ENCODE data around the gene CES4A. TPM values are rescaled to one million over a fixed set of nuclear protein-coding genes. Genes with fewer than 3 reads are reported as not detected.
A peak's percentile ranks its signal among the peaks of the same experiment; 100 is the strongest.

Gene CES4A
- total RNA-seq, 2 donors from 2014 or later = 17.8 to 20.0 TPM

DNA sequence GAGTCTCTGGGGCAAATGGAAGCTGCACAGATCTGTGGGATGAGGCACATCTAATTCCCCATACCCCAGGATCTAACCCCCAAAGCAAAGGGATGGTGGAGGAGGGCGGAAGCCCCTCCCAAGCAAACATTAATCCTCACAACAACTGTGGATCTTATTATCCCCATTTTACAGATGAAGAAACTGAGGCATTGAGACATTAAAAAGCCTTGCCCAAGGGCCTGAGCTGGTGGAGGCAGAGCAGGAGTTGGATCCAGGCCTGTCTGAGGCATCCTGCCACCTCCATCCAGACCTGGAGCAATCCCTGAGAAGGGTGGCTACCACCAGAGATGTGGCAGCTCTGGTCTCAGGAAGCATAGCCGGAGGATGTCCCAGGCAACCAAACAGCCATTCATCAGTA is 22.9 kb downstream of the CES4A start:
- H3K27me3 Mint-ChIP-seq = no peaks in the 10 kb centered on the region
- H3K4me1 Mint-ChIP-seq = peaks cover 10% of the 10 kb centered on the region
- no peak overlapping the region for H3K4me3 Mint-ChIP-seq
- ATAC-seq = no peak
- no peak overlapping the region for H3K27ac Mint-ChIP-seq
- DNase-seq = no peak
- no peaks in the 10 kb centered on the region for H3K36me3 Mint-ChIP-seq (ENCODE audit: low read depth)
- no peaks in the 10 kb centered on the region for H3K9me3 ChIP-seq (ENCODE audit: control insufficient read depth, low read length, poor library complexity, severe bottlenecking)

- Mint-ChIP-seq H3K4me1 (peaks cover 10% of the 10 kb centered on the region), H3K27me3 (no peaks in the 10 kb centered on the region), H3K4me3 (peak overlapping the region; percentile 89), H3K36me3 (ENCODE audit: low read depth) (no peaks in the 10 kb centered on the region), H3K27ac (no peak overlapping the region)
- DNase-seq (no peak), ATAC-seq (no peak)
- no peaks in the 10 kb centered on the region for H3K9me3 ChIP-seq (ENCODE audit: control insufficient read depth, low read length, poor library complexity, severe bottlenecking)
These were observed 24.9 kb downstream of the CES4A start for GRCh38 chr16:67013233-67013822.

GRCh38 chr16:67013823-67014633 is 25.6 kb downstream of the CES4A start:
- DNase-seq = peak; percentile 49 to 71 (median 62)
- peaks cover 10% of the 10 kb centered on the region for H3K4me1 Mint-ChIP-seq
- ATAC-seq = peak; percentile 59
- H3K27me3 Mint-ChIP-seq = no peaks in the 10 kb centered on the region
- peak overlapping the region; percentile 89 for H3K4me3 Mint-ChIP-seq
- H3K36me3 Mint-ChIP-seq (ENCODE audit: low read depth) = no peaks in the 10 kb centered on the region
- peak overlapping the region; percentile 41 for H3K27ac Mint-ChIP-seq
- no peaks in the 10 kb centered on the region for H3K9me3 ChIP-seq (ENCODE audit: control insufficient read depth, low read length, poor library complexity, severe bottlenecking)

DNA sequence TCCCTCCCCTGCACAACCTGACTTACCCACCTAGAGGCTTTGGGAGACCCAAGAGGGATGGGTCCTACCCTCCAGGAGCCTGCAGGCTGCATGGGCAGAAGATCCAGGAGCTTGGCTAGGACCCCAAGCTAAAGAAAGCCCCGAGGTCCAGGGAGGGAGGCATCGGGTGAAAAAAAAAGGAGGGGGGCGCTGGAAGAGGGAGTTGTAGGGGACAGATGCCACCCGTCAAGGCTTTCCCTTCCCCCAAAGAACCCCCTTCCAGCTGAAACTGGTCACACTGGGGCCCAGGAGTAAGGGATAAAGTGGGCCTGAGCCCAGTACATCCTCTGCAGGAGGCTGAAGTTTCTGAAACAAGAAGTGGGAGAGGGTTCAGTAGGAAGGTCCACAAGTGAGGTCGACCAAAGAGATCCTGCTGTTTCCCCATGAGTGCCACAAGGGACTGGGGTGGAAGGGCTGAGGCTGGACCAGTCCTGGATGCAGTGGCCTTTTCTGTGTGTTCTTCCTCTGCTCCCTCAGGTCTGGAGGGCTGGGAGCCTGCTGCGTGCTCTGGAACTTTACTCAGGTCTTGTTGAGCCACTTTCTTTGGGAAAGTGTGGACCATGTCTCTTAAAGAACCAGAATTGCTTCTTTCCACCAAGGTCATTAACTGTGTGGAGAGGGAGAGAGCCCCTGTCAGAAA is 26.4 kb downstream of the CES4A start:
- Mint-ChIP-seq H3K27me3 (no peaks in the 10 kb centered on the region), H3K4me3 (peak overlapping the region; percentile 89), H3K36me3 (ENCODE audit: low read depth) (no peaks in the 10 kb centered on the region), H3K4me1 (peaks cover 9% of the 10 kb centered on the region), H3K27ac (peak overlapping the region; percentile 41)
- ATAC-seq (no peak), DNase-seq (no peak)
- H3K9me3 ChIP-seq (ENCODE audit: control insufficient read depth, low read length, poor library complexity, severe bottlenecking) = no peaks in the 10 kb centered on the region

DNA sequence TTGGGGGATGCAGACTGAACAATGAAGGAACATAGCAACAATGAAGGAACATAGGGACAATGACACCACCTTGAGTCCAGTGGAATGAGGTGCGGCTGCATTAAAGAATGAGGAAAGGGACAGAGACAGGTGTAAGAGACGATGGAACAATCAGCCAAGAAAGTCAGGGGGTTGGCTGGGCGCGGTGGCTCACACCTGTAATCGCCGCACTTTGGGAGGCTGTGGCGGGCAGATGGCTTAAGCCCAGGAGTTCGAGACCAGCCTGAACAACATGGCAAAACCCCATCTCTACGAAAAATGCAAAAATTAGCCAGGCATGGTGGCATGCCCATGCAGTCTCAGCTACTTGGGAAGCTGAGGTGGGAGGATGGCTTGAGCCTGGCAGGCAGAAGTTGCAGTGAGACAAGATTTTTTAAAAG is 26.9 kb downstream of the CES4A start:
- no peaks in the 10 kb centered on the region for H3K27me3 Mint-ChIP-seq
- H3K27ac Mint-ChIP-seq = no peak overlapping the region
- H3K4me3 Mint-ChIP-seq = no peak overlapping the region
- DNase-seq (no peak), ATAC-seq (no peak)
- H3K9me3 ChIP-seq (ENCODE audit: control insufficient read depth, low read length, poor library complexity, severe bottlenecking) = no peaks in the 10 kb centered on the region
- peaks cover 9% of the 10 kb centered on the region for H3K4me1 Mint-ChIP-seq
- no peaks in the 10 kb centered on the region for H3K36me3 Mint-ChIP-seq (ENCODE audit: low read depth)

GRCh38 chr16:67016143-67016542 is 27.8 kb downstream of the CES4A start:
- ATAC-seq = no peak
- H3K27ac Mint-ChIP-seq = no peak overlapping the region
- no peaks in the 10 kb centered on the region for H3K36me3 Mint-ChIP-seq (ENCODE audit: low read depth)
- no peak for DNase-seq
- H3K4me1 Mint-ChIP-seq = peaks cover 11% of the 10 kb centered on the region
- H3K27me3 Mint-ChIP-seq = no peaks in the 10 kb centered on the region
- H3K9me3 ChIP-seq (ENCODE audit: control insufficient read depth, low read length, poor library complexity, severe bottlenecking) = no peaks in the 10 kb centered on the region
- H3K4me3 Mint-ChIP-seq = no peak overlapping the region

DNA sequence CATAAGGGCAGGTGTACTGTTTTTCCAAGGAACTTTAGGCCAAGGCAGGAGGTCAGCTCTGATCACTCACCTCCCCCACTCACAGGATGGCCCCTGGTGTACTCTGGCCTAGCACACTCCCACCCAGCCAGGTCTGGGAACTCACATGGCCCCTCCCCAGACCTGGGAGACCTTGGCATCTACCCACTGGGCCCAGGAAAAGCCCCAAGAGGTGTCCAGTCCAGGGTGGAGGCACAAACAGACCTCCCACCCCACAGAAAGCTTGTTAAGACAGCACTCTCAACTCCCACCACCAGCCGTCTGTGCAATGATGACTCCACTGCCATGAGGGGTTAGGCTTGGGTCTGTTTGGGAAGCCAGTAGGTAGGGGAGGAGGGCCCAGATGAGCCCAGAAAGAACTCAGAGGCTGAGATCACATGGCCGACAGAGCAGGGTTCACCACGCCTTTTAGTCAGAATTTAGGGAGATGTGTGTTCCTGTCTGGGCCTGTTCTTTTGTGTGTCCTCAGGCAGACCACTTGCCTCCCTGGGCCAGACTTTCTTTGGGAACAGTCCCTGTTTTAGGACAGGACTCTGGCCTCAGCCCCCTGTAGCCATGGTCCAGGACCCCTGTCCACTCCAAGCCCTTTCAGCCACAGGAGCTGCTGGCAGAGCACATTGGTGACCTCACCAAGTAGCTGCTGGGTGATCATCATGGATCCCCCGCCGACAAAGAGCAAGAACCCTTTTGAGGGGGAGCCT is 28.5 kb downstream of the CES4A start:
- ATAC-seq = no peak
- H3K4me1 Mint-ChIP-seq = peaks cover 11% of the 10 kb centered on the region
- H3K27ac Mint-ChIP-seq = no peak overlapping the region
- H3K27me3 Mint-ChIP-seq = no peaks in the 10 kb centered on the region
- H3K36me3 Mint-ChIP-seq (ENCODE audit: low read depth) = no peaks in the 10 kb centered on the region
- no peaks in the 10 kb centered on the region for H3K9me3 ChIP-seq (ENCODE audit: control insufficient read depth, low read length, poor library complexity, severe bottlenecking)
- no peak overlapping the region for H3K4me3 Mint-ChIP-seq
- no peak for DNase-seq

GRCh38 chr16:67017421-67017750 is 29.0 kb downstream of the CES4A start:
- H3K4me1 Mint-ChIP-seq = peaks cover 11% of the 10 kb centered on the region
- peak overlapping the region; percentile 59 for H3K27ac Mint-ChIP-seq
- H3K9me3 ChIP-seq (ENCODE audit: control insufficient read depth, low read length, poor library complexity, severe bottlenecking) = no peaks in the 10 kb centered on the region
- H3K27me3 Mint-ChIP-seq = no peaks in the 10 kb centered on the region
- no peak for ATAC-seq
- no peak for DNase-seq
- H3K4me3 Mint-ChIP-seq = no peak overlapping the region
- H3K36me3 Mint-ChIP-seq (ENCODE audit: low read depth) = no peaks in the 10 kb centered on the region

DNA sequence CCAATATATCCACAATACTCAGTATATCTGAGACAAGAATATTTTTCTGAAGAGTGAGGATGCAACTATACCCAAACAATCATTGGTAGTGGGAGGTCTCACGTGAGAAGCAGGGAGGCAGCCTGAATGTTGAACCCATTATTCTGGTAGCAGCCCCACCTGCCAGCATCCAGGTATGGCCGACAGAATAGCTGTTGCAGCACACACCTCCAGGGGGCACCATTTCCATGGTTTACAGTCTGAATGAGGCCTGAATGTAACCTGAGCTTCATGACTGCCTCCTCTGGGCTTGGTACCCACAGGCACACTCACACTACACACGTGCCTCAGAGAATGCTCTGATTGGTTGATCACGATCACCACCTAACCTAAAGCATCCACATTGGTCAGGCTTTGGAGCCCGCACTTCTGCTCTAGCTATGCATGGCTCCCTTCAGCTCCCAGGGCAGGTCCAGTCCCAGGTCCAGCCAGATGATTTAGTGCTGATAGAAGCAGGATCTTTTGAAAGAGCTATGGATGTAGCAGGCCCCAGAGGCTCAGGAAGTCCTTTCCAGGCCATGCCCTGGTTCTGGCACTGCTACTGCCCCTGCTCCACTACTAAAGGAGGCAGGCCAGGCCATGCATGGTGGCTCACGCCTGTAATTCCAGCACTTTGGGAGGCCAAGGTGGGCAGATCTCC is 29.6 kb downstream of the CES4A start:
- H3K9me3 ChIP-seq (ENCODE audit: control insufficient read depth, low read length, poor library complexity, severe bottlenecking) = no peaks in the 10 kb centered on the region
- DNase-seq = peak; percentile 59 to 82 (median 74)
- Mint-ChIP-seq H3K4me1 (peaks cover 13% of the 10 kb centered on the region), H3K27me3 (no peaks in the 10 kb centered on the region), H3K36me3 (ENCODE audit: low read depth) (no peaks in the 10 kb centered on the region), H3K4me3 (no peak overlapping the region), H3K27ac (peak overlapping the region; percentile 59)
- ATAC-seq = peak; percentile 95

- Mint-ChIP-seq H3K27me3 (no peaks in the 10 kb centered on the region), H3K36me3 (ENCODE audit: low read depth) (no peaks in the 10 kb centered on the region), H3K4me3 (no peak overlapping the region), H3K27ac (no peak overlapping the region), H3K4me1 (peaks cover 12% of the 10 kb centered on the region)
- H3K9me3 ChIP-seq (ENCODE audit: control insufficient read depth, low read length, poor library complexity, severe bottlenecking) = no peaks in the 10 kb centered on the region
- DNase-seq = no peak
- ATAC-seq = no peak
These were observed 30.8 kb downstream of the CES4A start for GRCh38 chr16:67019171-67019570.

GRCh38 chr16:67021321-67021720 is 32.9 kb downstream of the CES4A start:
- Mint-ChIP-seq H3K4me3 (no peak overlapping the region), H3K4me1 (peaks cover 8% of the 10 kb centered on the region), H3K27me3 (no peaks in the 10 kb centered on the region), H3K27ac (no peak overlapping the region), H3K36me3 (ENCODE audit: low read depth) (no peaks in the 10 kb centered on the region)
- ATAC-seq = no peak
- DNase-seq = no peak
- H3K9me3 ChIP-seq (ENCODE audit: control insufficient read depth, low read length, poor library complexity, severe bottlenecking) = no peaks in the 10 kb centered on the region

DNA sequence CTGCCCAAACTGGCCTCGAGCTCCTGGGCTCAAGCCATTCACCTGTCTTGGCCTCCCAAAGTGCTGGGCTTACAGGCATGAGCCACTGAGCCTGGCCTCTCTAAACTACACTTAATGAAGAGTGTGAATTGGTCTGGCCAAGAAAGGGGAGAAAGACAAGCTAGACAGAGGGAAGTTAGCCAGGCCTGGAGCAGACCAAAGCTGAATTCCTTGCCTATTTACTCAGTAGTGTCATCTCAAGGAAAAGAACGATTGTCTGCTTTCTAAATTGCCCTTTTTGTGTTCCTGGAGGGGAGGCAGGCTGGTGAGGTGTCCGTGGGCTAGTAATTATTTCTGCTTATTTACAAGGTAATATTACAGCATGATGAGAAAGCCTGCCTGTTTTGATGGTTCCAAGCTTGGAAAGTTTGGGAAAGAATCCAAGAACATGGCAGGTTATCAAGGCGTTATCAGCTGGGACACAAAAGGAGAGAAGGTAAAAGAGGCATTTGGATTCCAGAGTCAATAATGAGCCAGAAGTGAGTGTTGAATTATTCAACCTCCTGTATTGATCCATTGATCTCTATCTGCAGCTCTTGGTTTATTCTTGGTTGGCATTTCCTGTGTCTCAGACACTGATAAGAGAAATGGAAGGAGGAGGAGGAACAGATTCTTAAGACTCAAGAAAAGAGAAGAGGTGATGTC is 34.3 kb downstream of the CES4A start:
- H3K27ac Mint-ChIP-seq = peak overlapping the region; percentile 41
- ATAC-seq = no peak
- no peaks in the 10 kb centered on the region for H3K27me3 Mint-ChIP-seq
- H3K36me3 Mint-ChIP-seq (ENCODE audit: low read depth) = no peaks in the 10 kb centered on the region
- H3K4me1 Mint-ChIP-seq = peaks cover 8% of the 10 kb centered on the region
- no peak overlapping the region for H3K4me3 Mint-ChIP-seq
- no peak for DNase-seq
- H3K9me3 ChIP-seq (ENCODE audit: control insufficient read depth, low read length, poor library complexity, severe bottlenecking) = no peaks in the 10 kb centered on the region
